HCT116 (cell line): ENCODE data around the gene S100Z. TPM values are rescaled to one million over a fixed set of nuclear protein-coding genes. Genes with fewer than 3 reads are reported as not detected.
"Not testable (repeated sequence)": the region's sequence is repeated elsewhere in the genome, so short reads cannot be mapped to it uniquely, and the experiment has no call there.

Source experiments
- ATAC-seq: fragments of 200-7000 bp; cut with Tn5 transposase; 2 replicates; pipeline ENCODE4 v1.9.1; 2020; ENCODE audit warnings: mild to moderate bottlenecking, moderate library complexity
- BruUV-seq: library from RNA; stranded (reverse); fragments of 400-500 nt; replicated peaks from 2 replicates; lab custom pipeline; 2021; lab: Mats Ljungman, UMichigan
- CTCF ChIA-PET: fragments of 300-600 bp; sonication (Branson Sonifier 250); formaldehyde crosslinking; loops from one replicate; lab custom pipeline; 2021; ENCODE audit warnings: antibody characterized with exemption; lab: Charles Lee
- POLR2A ChIA-PET: fragments of 300-600, 350-600 bp; sonication (Branson Sonifier 250); formaldehyde crosslinking; loops from one replicate; lab custom pipeline; 2021; ENCODE audit warnings: antibody characterized with exemption; lab: Charles Lee
- RAD21 ChIA-PET, 2 experiments: fragments of 300-600 bp; sonication (Branson Sonifier 250); formaldehyde crosslinking; loops; one replicate each; lab custom pipeline; 2023; ENCODE audit warnings: low total read pairs in 2 of 2; ENCODE audit not compliant: uncharacterized antibody in 2 of 2, unreplicated experiment in 2 of 2, low non-redundant PET in 1 of 2; lab: Charles Lee
- DNase-seq: peaks from one replicate; pipeline ENCODE4 v3.0.0-alpha.2; 2010; ENCODE audit warnings: low read depth, low spot score
- H2AFZ ChIP-seq: fragments of 200-600 bp; shearing (Covaris generic), sonication (generic); 2 replicates; pipeline ENCODE4 v1.6.1; 2017; ENCODE audit warnings: low read depth, mixed run types, mixed read lengths, antibody characterized with exemption, low read length; ENCODE audit not compliant: poor library complexity, severe bottlenecking
- H3K27ac ChIP-seq: 2 replicates; pipeline ENCODE4 v1.5.1; 2012; ENCODE audit warnings: low read depth, low read length
- H3K27me3 ChIP-seq: fragments of 200-600 bp; sonication (generic); 2 replicates; pipeline ENCODE4 v1.6.1; 2016; ENCODE audit warnings: mixed run types, low read length, mixed read lengths; ENCODE audit not compliant: insufficient read depth
- H3K36me3 ChIP-seq, 2 experiments: fragments of 200-500 bp in 1 of 2; fragments of 200-600 bp in 1 of 2; sonication (Bioruptor generic) in 1 of 2; sonication (generic) in 1 of 2; 2 replicates each; pipeline versions ENCODE4 v1.5.1 to v1.6.1; 2014 to 2016; ENCODE audit warnings: low read length in 2 of 2, inconsistent platforms in 1 of 2, mixed read lengths in 1 of 2, mixed run types in 1 of 2; ENCODE audit not compliant: insufficient read depth in 2 of 2, control insufficient read depth in 1 of 2
- H3K4me1 ChIP-seq, 2 experiments: fragments of 200-600 bp in 1 of 2; sonication (generic) in 1 of 2; 2 replicates each; pipeline versions ENCODE4 v1.5.1 to v1.6.1; 2012 to 2017; ENCODE audit warnings: low read length in 2 of 2, inconsistent platforms in 1 of 2, mild to moderate bottlenecking in 1 of 2, mixed read lengths in 1 of 2, mixed run types in 1 of 2, moderate library complexity in 1 of 2; ENCODE audit not compliant: insufficient read depth in 2 of 2, control insufficient read depth in 1 of 2
- H3K4me2 ChIP-seq: fragments of 200-600 bp; sonication (generic); 2 replicates; pipeline ENCODE4 v1.6.1; 2017; ENCODE audit warnings: mixed run types, low read length, mixed read lengths
- H3K4me3 ChIP-seq, 2 experiments: fragments of 200-600 bp in 1 of 2; sonication (generic) in 1 of 2; replicated peaks in 1 of 2; 2 replicates each; pipeline ENCODE4 v1.5.1; 2011 to 2016; ENCODE audit warnings: low read length in 2 of 2, control low read depth in 1 of 2, low read depth in 1 of 2, mild to moderate bottlenecking in 1 of 2, mixed read lengths in 1 of 2, mixed run types in 1 of 2
- H3K79me2 ChIP-seq: fragments of 200-600 bp; sonication (generic); 2 replicates; pipeline ENCODE4 v1.6.1; 2017; ENCODE audit warnings: mild to moderate bottlenecking, mixed run types, low read length, moderate library complexity, mixed read lengths; ENCODE audit not compliant: insufficient read depth
- H3K9ac ChIP-seq: fragments of 200-600 bp; sonication (generic); 2 replicates; pipeline ENCODE4 v1.6.1; 2016; ENCODE audit warnings: low read length, mixed read lengths
- H3K9me2 ChIP-seq: fragments of 200-600 bp; sonication (generic), shearing (Covaris generic); 2 replicates; pipeline ENCODE4 v1.6.1; 2017; ENCODE audit warnings: mixed run types, mild to moderate bottlenecking, moderate library complexity; ENCODE audit not compliant: insufficient read depth
- H3K9me3 ChIP-seq, 2 experiments: fragments of 200-500 bp in 1 of 2; fragments of 200-600 bp in 1 of 2; sonication (Bioruptor generic) in 1 of 2; sonication (generic) in 1 of 2; 2 replicates each; pipeline ENCODE4 v1.6.1; 2014 to 2017; ENCODE audit warnings: low read length in 2 of 2, mixed read lengths in 2 of 2, inconsistent platforms in 1 of 2, low read depth in 1 of 2, mild to moderate bottlenecking in 1 of 2, mixed run types in 1 of 2, moderate library complexity in 1 of 2; ENCODE audit not compliant: control insufficient read depth in 1 of 2, insufficient read depth in 1 of 2
- H4K20me1 ChIP-seq: fragments of 200-600 bp; sonication (generic), shearing (Covaris generic); 2 replicates; pipeline ENCODE4 v1.6.1; 2017; ENCODE audit warnings: mixed run types, mild to moderate bottlenecking, moderate library complexity; ENCODE audit not compliant: insufficient read depth
- CEBPB ChIP-seq: IDR thresholded peaks from 2 replicates; pipeline ENCODE4 v1.6.1; 2012; ENCODE audit warnings: low read depth
- ELF1 ChIP-seq: IDR thresholded peaks from 2 replicates; pipeline ENCODE4 v1.6.1; 2012; ENCODE audit warnings: low read depth, borderline replicate concordance
- EZH2 ChIP-seq: fragments of 200-600 bp; sonication (generic); IDR thresholded peaks from 2 replicates; pipeline ENCODE4 v1.6.1; 2017; ENCODE audit warnings: antibody characterized with exemption, mixed run types
- EZH2phosphoT487 ChIP-seq: fragments of 200-600 bp; IDR thresholded peaks from 2 replicates; pipeline ENCODE4 v1.6.1; 2018; ENCODE audit warnings: antibody characterized with exemption, borderline replicate concordance
- MAX ChIP-seq: IDR thresholded peaks from 2 replicates; pipeline ENCODE4 v1.6.1; 2012
- POLR2AphosphoS5 ChIP-seq: IDR thresholded peaks from 2 replicates; pipeline ENCODE4 v1.6.1; 2011; ENCODE audit warnings: mild to moderate bottlenecking, low read depth, low read length, moderate library complexity
- TCF7L2 ChIP-seq: IDR thresholded peaks from 2 replicates; pipeline ENCODE4 v1.7.0; 2011; ENCODE audit warnings: borderline replicate concordance, inconsistent platforms; ENCODE audit not compliant: insufficient read depth, insufficient read length; ENCODE audit errors: extremely low read depth
- ZFX ChIP-seq: fragments of 450-650 bp; IDR thresholded peaks from 2 replicates; pipeline ENCODE4 v1.6.1; 2017
- intact Hi-C: fragments of 100-400 bp; cut with micrococcal nuclease; formaldehyde crosslinking; loops from 2 replicates; pipeline ENCODE4 v1.10.0; 2022
- total RNA-seq: library from RNA; stranded (reverse); gene quantifications from one replicate; pipeline ENCODE4 v1.2.1, GENCODE V29; 2021; ENCODE audit not compliant: unreplicated experiment
- TF ChIP-seq, protein P1 (sequence below), 3 experiments: fragments of 200-600 bp in 1 of 3; sonication (generic) in 1 of 3; IDR thresholded peaks in 2 of 3; conservative IDR thresholded peaks in 1 of 3; 2 replicates each; pipeline ENCODE4 v1.5.1; 2012 to 2017; ENCODE audit warnings: low read depth in 2 of 3, low read length in 2 of 3, antibody characterized with exemption in 1 of 3, borderline replicate concordance in 1 of 3, control low read depth in 1 of 3, mild to moderate bottlenecking in 1 of 3, mixed read lengths in 1 of 3, mixed run types in 1 of 3, moderate library complexity in 1 of 3; ENCODE audit not compliant: insufficient read depth in 1 of 3

S100Z gene
- total RNA-seq, 1 experiment from 2014 or later: not detected

DNA sequence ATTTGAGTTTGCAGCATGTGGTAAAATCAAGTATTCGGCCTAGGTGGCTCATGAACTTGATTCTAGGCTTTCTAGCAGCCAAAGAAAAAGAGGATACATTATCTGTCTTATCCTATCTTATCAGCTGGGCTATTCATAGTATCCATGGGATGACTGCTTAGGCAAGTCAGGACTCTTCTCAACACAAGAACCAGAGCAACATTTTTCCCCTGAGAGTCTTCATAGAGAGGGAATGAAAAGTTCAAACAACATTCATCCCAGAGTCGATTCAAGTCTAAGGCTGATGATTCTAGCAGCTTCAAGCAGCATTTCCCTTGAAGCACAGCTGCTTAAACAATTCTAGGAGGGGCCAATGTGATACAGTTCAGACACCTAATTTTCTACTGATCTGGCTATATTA lies 3.0 kb downstream of the S100Z start:
- POLR2A ChIA-PET: no interaction called here
- BruUV-seq: no TSS peak

DNA sequence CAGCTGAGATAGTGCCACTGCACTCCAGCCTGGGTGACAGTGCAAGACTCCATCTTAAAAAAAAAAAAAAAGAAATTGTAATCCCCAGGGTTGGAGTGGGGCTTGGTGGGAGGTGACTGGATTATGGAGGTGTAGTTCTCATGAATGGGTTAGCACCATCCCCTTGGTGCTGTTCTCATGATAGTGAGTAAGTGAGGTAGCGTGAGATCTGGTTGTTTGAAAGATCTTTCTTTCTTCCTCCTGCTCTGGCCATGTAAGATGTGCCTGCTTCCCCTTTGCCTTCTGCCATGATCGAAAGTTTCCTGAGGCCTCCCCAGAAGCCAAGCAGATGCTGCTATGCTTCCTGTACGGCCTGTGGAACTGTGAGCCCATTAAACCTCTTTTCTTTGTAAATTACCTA lies 3.9 kb downstream of the S100Z start:
- RAD21 ChIA-PET, H3K27ac ChIP-seq, H3K9me3 ChIP-seq, H3K9ac ChIP-seq, H3K9me2 ChIP-seq, DNase-seq, H3K79me2 ChIP-seq, H2AFZ ChIP-seq, H3K36me3 ChIP-seq, ATAC-seq, H3K4me2 ChIP-seq, intact Hi-C loops, BruUV-seq, H3K4me3 ChIP-seq, H3K27me3 ChIP-seq, POLR2A ChIA-PET, CTCF ChIA-PET, H4K20me1 ChIP-seq: not testable (repeated sequence)
- H3K4me1 ChIP-seq: peaks cover 4 to 17% of the 10 kb centered on the region in 2 experiments; a peak in 3 of 4 replicates

More for the DNA sequence above, 3.0 kb downstream of the S100Z start:
- no peaks in the 10 kb centered on the region for H3K9me3 ChIP-seq
- H2AFZ ChIP-seq: no peak overlapping the region
- ChIA-PET RAD21 (no interaction called here), CTCF (no interaction called here)
- no peaks in the 10 kb centered on the region for H4K20me1 ChIP-seq
- no peak overlapping the region for H3K4me3 ChIP-seq
- intact Hi-C loops: no loop called here
- H3K36me3 ChIP-seq: no peaks in the 10 kb centered on the region
- no peak for DNase-seq
- peaks cover 4 to 17% of the 10 kb centered on the region in 2 experiments; a peak in 3 of 4 replicates for H3K4me1 ChIP-seq
- no peaks in the 10 kb centered on the region for H3K27me3 ChIP-seq
- H3K79me2 ChIP-seq: no peaks in the 10 kb centered on the region
- H3K9me2 ChIP-seq: no peaks in the 10 kb centered on the region
- no peak overlapping the region for H3K27ac ChIP-seq
- no peak overlapping the region for H3K4me2 ChIP-seq
- no peak overlapping the region for H3K9ac ChIP-seq
- ATAC-seq: no peak
- TF ChIP-seq ELF1: no peak
- TF ChIP-seq, protein P1, sequence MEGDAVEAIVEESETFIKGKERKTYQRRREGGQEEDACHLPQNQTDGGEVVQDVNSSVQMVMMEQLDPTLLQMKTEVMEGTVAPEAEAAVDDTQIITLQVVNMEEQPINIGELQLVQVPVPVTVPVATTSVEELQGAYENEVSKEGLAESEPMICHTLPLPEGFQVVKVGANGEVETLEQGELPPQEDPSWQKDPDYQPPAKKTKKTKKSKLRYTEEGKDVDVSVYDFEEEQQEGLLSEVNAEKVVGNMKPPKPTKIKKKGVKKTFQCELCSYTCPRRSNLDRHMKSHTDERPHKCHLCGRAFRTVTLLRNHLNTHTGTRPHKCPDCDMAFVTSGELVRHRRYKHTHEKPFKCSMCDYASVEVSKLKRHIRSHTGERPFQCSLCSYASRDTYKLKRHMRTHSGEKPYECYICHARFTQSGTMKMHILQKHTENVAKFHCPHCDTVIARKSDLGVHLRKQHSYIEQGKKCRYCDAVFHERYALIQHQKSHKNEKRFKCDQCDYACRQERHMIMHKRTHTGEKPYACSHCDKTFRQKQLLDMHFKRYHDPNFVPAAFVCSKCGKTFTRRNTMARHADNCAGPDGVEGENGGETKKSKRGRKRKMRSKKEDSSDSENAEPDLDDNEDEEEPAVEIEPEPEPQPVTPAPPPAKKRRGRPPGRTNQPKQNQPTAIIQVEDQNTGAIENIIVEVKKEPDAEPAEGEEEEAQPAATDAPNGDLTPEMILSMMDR (IDR thresholded peaks at IDR 0.05 in 2 of 3, conservative IDR thresholded peaks at IDR 0.05 in 1 of 3; ENCODE audit: borderline replicate concordance in 1 of 3, insufficient read depth in 1 of 3, low read depth in 2 of 3, low read length in 2 of 3): no peak
- TF ChIP-seq MAX: no peak
- TF ChIP-seq ZFX: no peak
- TF ChIP-seq EZH2phosphoT487: no peak
- TF ChIP-seq TCF7L2: no peak
- no peak for TF ChIP-seq CEBPB
- no peak for TF ChIP-seq EZH2
- no peak for TF ChIP-seq POLR2AphosphoS5
